Renal cortical epithelial cell (primary cell): ENCODE data around the gene CGB5. TPM values are rescaled to one million over a fixed set of nuclear protein-coding genes. Genes with fewer than 3 reads are reported as not detected.
"Not testable (repeated sequence)": the region's sequence is repeated elsewhere in the genome, so short reads cannot be mapped to it uniquely, and the experiment has no call there.

Source experiments
- DNase-seq: peaks from one replicate; pipeline ENCODE4 v3.0.0-alpha.2; 2011; ENCODE audit warnings: low read depth
- total RNA-seq: library from RNA; depleted of rRNA; stranded (reverse); fragments of >200 nt; gene quantifications from 2 replicates; pipeline ENCODE4 v1.2.3, GENCODE V29; 2014

Gene CGB5
- total RNA-seq, 1 donor from 2014 or later: not detected

DNA sequence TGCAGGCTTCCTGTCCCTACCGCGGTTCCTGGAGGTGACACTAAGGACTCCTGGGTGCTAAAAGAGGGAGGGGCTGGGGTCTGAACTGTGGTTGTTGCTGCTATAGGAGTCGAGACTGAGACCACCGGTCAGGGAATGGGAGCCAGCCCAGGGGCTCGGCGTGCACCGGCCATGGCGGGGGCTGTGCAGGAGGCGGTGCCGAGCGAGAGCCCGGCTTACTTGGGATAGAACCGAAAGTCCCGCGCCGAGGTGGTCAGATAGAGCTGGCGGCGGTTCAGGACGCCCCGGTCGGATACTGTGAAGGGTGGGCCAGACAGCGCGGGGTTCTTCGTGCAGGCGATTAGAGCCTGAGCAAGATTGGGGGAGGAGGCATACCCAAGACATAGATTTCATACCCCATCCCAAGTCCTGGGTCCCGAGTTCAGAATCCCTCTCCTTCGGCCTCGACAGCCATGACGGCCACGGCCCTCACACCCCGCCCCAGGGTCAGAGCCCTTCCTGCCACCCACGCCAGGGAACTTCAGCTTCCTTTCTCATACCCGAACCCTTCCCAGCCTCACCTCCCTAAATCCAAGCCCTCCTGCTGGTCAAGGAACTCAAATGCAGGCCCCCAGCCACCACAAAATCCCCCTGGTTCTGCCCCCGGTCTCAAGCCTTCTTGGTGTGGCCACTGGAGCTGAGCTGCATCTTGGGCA lies 13.4 kb downstream of the CGB5 start:
- not testable (repeated sequence) for DNase-seq

DNA sequence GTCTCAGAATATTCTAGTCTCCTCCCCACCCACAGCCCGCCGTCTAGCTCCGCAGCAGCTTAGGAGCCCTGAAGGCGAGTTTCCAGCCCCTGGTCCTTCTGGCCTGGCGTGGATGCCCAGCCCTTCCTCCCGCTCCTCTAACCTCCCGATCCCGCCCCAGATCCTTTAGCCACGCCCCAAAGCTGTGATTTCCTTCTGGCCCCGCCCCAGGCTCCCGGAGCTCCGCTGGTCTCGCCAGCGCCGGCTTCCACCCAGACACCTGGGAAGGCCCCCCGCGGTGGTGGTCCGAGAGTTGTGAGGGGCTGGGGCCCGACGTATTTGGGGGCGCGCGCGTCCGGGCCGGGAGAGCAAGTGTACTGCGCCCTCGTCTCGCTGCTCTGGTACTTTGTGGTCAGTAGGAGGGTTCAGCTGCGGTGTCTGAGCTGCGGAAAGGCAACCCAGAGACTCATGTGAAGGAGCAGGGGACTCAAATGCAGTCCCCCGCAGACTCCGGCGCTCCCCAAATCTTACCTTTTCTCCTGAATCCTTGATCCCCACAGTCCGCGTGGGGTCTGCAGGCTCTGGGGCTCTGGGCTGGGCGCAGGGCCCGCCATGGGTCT lies 14.1 kb downstream of the CGB5 start, which contains the start of gene CGB7:
TSS of gene CGB7 (minus strand) at position 114 of the 599 bp plus-strand sequence. CDS start 2,374 bp downstream, outside the sequence.
- peak; percentile 34 for DNase-seq

DNA sequence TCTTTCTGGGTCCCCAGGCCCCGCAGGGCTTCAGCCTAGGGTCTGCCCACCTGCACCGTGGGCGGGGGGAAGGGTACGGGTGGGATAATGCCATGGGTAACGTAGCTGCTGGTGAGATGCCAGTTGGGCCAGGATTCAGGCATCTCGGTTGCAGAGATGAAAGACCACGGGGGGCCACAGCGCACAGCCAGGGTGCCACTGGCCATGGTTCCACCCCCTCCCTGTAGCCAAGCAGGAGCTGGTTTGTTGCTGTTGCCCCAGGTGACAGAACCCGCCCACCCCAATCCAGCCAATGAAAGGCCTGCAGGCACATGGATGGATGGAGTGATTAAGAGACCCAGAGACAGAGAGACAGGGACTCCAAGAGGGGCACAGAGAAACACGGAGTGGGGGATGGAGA lies 14.9 kb downstream of the CGB5 start:
- DNase-seq: peak; percentile 13

DNA sequence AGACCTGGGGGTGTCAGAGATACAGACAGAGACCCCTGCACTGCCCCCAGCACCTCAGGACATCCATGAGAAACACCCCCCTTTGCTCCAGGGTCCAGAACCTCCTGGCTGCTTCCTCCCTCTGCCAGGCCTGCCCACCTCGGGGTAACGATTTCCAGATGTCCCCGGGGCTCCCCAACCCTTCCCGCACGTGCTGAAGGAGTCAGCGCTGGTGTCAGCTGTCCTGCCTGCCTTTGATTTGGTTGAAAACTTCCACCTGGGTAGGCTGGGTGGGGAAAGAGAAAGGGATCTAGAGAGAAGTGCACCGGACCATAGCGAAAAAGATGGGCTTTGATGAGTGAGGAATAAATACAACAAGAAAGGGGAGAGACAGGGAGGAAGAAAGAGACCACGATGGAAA lies 15.4 kb downstream of the CGB5 start:
- DNase-seq: no peak

DNA sequence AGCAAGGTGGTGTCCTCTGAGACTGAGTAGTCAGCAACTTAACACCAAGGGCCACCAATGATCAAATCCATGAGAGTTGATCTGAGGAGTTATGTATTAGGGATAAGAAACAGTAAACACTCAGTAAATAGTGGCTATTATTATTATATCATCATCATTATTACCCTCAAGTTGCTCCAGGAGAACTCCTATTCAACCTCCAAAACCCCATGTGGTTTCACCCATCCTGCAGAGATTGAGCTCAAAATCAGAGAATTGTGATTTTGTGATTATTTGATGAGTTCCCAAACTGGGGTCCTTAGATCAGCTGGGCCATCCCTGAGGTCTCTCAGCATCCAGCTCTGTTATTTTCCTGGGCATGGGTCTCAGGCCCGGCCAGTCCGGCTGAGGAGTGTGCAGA lies 17.4 kb downstream of the CGB5 start:
- DNase-seq: no peak

DNA sequence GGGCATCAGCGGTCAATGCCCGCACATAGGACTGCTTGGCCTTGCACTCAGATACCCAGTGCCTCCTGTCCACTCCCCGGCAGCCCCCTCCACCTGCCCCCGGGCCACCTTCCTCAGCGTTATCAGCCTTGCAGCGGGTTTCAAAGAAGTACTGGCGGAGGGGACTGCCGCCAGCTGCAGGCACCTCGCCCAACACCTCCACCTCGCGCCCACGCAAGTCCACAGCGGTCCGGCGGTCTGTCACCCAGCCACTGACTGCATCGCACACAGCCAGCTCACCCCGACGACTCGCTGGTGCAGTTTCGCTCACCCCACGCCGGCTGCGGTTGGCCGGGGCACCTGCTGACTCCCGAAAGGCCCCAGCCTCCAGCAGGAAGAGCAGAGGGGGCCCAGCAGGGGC lies 17.8 kb downstream of the CGB5 start:
- DNase-seq: no peak

DNA sequence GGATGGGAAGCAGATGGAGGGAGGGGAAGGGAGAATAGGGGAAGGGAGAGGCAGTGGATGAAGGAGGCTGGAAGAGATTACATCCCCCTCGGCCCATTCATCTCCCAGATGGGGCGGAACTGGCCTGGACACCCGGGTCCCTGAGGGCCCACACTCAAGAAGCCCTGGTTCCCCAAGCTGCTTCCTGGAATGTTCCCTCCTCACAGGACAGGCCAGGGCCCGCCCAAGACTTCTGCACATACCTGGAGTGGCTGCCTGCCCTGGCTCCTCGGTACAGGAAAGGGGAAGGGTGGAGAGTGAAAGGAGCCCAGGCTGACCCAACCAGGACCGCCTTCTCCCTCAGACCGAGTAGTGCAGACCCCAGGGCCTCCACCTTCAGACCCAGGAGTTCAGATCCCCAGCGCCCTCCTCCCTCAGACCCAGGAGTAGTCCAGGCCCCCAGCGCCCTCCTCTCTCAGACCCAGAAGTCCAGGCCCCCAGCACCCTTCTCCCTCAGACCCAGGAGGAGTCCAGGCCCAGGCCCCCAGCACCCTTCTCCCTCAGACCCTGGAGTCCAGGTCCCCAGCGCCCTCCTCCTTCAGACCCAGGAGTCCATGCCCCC lies 20.5 kb downstream of the CGB5 start:
- no peak for DNase-seq

DNA sequence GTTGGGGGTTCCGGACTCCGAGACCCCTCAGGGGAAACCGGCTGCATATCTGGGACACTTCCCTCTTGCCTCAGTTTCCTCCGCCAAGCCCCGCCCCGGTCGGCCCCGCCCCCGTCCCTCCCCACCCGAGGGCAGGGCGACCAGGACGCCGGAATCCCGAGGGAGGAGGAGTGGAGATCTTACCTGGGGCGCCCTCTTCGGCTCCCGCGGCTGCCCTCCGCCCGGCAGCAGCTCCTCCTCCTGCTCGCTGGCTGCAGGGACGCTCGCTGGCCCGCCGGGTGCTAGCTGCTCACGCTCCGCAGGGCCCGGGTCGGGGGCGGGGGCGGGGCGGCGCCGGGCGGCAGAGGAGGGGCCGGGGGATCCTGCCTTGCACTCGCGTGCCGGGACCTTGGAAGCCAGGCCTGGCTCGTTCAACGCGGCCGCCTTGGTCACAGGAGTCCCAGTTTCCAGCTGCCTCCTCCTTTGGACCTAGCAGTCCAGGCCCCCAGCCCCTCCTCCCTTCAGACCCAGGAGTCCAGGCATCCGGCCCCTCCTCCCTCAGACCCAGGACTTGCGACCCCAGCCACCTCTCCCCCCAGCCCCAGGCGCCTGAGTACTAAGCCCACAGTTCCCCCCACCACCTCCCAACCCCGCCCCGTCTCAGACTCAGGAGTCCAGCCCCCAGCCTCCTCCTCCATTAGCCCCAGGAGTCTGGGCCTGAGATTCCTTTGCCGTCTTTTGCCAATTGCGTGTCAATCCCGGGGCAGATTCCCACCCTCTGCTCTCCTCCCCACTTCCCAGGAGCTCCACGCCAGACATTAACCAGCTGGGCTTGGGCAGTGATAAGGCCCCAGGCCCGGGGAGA lies 21.3 kb downstream of the CGB5 start, which contains the start of gene NTF4:
TSS of gene NTF4 (minus strand) at position 51 of the 844 bp plus-strand sequence. CDS start 2,821 bp downstream, outside the sequence.
- no peak for DNase-seq

DNA sequence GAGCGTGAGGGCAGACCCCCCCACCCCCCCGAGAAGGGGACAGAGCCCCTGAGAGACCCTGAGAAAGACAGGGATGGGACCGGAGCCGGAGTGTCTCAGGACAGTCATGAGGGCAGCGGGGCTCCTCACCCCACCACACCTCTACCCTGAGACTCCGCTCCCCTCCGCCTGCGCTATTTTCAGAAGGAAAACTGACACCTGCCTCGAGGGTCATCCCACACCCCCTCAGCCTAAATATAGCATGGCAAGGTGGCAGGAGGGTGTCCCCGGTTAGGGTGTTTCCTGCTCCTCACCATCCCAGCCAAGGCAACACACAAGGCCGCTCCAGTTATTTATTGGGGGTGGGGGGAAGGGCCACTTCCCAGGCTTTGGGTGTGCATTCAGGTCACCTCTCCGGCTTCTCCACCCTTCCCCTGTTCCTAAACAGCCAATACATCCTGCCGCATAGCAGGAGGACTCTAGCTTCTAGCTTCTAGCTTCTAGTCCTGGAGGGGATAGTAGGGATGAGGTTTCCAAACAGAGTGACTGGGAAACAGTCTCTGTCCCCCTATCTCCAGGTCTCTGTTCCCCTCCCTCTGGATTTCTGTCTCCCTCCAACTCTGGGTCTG lies 22.4 kb downstream of the CGB5 start:
- no peak for DNase-seq

DNA sequence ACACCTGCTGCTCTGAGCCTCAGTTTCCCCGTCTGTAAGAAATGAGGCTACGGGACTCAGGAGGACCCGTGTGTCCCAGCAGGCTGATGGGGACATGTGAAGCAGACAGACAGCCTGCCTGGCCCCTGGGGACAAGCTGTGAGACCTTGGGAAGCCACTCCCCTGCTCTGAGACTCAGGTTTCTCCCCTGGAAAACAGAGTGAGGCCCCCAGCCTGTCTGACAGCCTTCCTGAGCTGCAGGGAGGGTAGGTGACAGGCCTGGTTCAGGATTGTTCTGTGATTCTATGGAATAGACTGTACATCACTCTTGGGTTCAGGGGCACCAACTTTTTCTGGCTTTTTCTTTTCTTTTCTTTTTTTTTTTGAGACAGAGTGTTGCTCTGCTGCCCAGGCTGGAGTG lies 23.9 kb downstream of the CGB5 start:
- no peak for DNase-seq

DNA sequence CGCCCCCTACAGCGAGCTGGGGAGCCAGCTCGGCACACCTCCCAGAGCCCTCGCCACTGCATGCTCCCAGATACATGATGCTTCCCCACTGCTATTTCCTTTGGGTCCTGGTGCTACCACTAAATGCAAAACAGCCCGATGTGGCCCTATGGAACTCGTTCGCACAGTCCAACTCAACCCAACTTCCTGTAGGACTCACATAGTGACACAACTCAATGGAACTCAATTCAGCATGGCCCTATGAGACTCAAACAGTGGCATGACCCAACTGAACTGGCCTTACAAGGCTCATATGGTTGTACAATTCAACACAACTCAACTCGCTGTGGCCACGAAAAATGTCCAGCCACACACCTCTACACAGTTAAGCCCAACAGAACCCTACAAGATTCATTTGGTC lies 25.4 kb downstream of the CGB5 start:
- DNase-seq: no peak

DNA sequence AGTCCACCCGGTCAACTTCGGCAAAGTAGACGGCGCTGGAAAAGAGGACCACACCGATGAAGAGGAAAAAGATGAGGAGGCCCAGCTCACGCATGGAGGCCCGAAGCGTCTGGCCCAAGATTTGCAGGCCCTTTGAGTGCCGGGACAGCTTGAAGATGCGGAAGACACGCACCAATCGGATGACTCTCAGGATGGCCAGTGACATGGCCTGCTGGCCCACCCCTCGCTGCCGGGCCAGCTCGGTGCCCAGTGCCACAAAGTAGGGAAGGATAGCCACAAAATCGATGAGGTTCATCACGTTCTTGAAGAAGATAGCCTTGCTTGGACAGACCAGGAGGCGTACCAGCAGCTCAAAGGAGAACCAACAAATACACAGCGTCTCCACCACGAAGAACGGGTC lies 26.8 kb downstream of the CGB5 start:
- DNase-seq: no peak

DNA sequence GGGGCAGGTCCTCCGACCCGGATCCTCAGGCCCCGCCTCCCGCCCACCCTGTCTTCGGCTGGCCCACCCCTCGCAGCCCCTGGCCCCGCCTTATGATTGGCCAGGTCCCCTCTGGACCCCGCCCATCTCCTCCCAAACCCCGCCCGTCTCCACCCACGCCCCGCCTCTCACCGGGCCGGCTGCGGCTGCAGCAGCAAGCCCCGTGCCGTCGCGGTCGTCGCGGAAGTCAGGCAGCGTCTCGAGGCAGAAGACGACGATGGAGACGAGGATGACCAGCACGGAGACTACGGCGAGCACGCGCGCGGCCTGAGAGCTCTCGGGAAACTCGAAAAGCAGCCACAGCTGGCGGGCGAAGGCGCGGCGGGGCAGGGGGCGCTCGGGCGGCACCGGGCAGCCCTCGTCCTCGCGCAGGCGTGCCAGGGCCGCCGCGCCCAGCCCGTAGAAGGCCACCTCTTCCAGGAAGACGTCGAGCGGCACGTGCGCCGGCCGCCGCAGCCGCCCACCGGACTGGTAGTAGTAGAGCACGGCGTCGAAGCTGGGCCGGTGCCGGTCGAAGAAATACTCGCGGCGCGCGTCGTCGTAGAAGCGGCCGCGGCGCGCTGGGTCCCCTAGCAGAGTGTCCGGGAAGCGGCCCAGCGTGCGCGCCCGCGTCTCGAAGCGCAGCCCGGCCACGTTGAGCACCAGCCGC lies 28.4 kb downstream of the CGB5 start:
- DNase-seq: no peak

DNA sequence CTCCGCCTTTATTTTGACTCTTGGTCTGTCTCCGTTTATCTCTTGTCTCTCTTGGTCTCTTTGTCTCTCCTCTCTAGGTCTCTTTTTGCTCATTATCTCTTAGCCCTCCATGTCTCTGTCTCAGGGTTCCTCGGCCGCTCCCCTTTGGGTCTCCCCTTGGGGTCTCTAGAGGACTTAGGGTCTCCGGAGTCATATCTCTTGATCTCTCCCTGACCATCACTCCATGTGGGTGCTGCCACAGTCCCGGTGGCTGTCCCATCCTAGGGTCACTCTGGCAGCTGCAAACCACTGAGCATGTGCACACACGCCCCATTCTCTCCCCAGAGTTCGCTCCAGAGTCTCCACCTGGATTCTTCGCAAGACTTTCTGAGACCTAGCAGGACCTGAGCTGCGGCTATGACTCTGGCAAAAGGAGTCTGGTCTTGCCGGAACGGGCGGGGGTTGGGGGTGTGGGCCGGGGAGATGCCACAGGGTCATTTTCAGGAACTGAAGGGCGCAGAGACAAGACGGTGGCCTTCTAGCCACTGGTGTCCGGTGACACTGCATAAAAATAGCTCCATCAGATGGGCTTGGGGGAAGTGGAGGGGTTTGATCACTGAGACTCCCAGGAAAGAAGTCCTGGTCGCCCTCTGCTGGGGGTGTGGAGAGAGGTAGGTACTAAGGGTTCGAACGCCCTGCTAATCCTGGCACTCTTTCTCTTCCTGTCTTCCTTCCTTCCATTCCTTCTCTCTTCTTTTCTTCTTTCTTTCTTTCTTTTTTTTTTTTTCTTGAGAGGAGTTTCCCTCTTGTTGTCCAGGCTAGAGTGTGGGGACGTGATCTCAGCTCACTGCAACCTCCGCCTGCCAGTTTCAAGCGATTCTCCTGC lies 30.1 kb downstream of the CGB5 start:
- DNase-seq: no peak

DNA sequence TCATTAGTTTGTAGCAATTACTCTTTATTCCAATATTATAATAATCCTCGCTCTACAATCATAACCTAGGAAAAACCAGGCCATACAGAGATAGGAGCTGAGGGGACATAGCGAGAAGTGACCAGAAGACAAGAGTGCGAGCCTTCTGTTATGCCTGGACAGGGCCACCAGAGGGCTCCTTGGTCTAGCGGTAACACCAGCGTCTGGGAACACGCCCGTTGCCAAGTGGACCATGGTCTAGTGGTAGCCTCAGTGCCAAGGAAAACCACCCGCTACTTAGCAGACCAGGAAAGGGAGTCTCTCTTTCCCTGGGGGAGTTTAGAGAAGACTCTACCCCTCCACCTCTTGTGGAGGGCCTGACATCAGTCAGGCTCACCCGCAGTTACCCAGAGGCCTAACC lies 31.2 kb downstream of the CGB5 start:
- peak; percentile 67 for DNase-seq

DNA sequence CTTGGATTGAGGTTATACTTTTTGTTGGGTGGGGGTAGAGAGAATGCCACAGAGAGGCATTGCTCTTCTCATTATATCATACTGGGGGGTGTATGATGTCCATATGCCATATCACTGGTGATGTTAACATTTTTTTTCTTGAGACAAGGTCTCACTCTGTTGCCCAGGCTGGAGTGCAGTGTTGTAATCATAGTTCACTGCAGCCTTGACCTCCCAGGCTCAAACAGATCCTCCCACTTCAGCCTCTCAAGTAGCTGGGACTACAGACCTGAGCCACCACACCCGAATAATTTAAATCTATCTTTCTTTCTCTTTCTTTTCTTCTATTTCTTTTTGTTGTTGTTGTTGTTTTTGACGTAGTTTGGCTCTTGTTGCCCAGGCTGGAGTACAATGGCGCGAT lies 36.7 kb downstream of the CGB5 start:
- DNase-seq: no peak

DNA sequence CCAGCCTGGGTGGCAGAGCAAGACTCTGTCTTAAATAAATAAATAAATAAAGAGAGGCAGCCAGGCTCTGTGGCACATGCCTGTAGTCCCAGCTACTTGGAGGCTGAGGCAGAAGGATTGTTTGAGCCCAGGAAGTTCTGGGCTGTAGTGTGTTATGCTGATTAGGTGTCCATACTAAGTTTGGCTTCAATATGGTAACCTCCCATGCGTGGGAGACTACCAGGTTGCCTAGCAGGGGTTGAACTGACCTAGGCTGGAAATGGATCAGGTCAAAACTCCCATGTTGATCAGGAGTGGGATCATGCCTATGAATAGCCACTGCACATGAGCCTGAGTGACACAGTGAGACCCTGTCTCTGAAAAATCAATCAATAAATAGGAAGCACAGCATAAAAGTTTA lies 37.6 kb downstream of the CGB5 start:
- DNase-seq: no peak

DNA sequence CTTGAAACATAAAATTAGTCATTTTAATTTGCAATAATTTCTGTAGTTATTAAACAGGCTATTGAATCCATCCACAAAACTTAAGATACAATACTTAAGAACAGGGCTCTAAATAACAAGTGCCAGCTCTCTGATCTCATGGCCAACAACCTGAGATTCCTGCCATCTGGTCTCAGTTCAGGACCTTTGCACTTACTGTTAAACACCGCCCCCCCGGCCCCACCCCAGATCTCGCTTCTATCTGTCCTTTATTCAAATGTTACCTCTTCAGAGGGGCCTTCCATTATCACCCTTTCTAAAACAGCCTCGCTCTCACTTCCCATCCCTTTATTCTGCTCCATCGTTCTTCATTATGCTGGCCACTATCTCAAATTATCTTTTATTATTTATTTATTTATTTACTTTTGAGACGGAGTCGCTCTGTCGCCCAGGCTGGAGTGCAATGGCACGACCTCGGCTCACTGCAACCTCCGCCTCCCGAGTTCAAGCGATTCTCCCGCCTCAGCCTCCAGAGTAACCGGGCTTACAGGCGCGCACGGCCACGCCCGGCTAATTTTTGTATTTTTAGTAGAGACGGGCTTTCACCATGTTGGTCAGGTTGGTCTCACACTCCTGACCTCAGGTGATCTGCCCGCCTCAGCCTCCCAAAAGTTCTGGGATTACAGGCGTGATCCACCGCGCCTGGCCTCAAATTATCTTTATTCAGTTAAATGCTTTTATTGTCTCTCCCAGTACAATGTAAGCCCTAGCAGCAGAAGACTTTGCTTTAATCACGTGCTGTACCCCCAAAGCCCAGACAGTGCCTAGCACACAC lies 40.8 kb downstream of the CGB5 start:
- no peak for DNase-seq
